HUES64 (cell line): ENCODE results near the gene MUC5AC.
"Not testable (repeated sequence)": the region's sequence is repeated elsewhere in the genome, so short reads cannot be mapped to it uniquely, and the experiment has no call there.

Experiments
- H3K27ac ChIP-seq: 2 replicates; pipeline ENCODE4 v1.7.0; 2013; ENCODE audit warnings: low read depth, low read length, inconsistent platforms
- H3K27me3 ChIP-seq: 2 replicates; pipeline ENCODE4 v1.6.1; 2013; ENCODE audit warnings: mild to moderate bottlenecking, low read length; ENCODE audit not compliant: insufficient read depth
- H3K36me3 ChIP-seq: 2 replicates; pipeline ENCODE4 v1.6.1; 2013; ENCODE audit warnings: mild to moderate bottlenecking, low read length; ENCODE audit not compliant: insufficient read depth
- H3K4me1 ChIP-seq: 2 replicates; pipeline ENCODE4 v1.6.1; 2013; ENCODE audit warnings: mild to moderate bottlenecking, low read length, moderate library complexity; ENCODE audit not compliant: insufficient read depth
- H3K4me3 ChIP-seq: 2 replicates; pipeline ENCODE4 v1.5.1; 2013; ENCODE audit warnings: mild to moderate bottlenecking, low read length, moderate library complexity
- H3K9ac ChIP-seq: 2 replicates; pipeline ENCODE4 v1.6.1; 2013; ENCODE audit warnings: mild to moderate bottlenecking, low read depth, low read length
- H3K9me3 ChIP-seq: 2 replicates; pipeline ENCODE4 v1.6.1; 2013; ENCODE audit warnings: low read depth, low read length; ENCODE audit not compliant: insufficient read depth
- WGBS: fragments of 150-250, 120-280 bp; methylation state at CpG from one replicate; pipeline ENCODE4 v1.1.7; 2013; ENCODE audit warnings: missing lambda C conversion rate; 5-methylcytosine and 5-hydroxymethylcytosine counted together

Gene MUC5AC

DNA sequence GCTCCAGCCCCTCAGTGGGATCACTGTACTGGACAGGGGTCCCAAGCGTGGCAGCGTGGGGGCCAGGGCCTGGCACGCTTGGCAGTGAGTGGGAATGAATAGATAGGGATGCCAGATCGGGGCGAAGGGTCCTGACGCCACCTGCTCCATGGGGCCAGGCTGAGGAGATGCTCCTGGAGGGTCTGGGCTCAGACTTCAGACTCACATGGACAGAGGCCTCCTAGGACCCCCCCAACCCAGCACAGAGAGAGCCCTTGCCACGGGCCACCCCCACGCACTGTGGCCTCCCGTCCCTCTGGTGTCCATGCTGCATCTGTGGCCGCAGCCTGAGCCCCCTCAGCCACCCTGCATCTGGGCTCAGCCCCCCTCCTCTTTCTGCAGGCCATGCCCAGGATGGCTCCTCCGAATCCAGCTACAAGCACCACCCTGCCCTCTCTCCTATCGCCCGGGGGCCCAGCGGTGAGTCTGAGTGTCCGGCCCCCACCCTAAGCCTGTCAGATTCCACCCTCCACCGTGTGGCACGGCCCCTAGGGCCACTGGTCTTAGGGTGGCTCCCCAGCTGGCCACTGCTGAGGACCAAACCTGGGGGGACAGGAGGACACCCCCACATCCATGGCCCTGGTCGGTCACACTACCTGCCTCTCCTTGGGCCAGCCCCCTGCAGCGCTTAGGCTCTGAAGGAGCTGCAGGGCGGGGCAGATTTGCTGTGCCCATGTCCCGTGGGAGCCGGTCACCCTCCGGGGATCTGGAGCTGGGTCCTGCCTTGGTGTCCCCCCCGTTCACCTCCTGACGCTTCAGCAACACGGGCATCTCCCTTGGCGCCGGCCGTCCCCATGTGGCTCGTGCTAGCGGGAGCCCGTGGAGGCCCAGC, 2.7 kb downstream of the MUC5AC start:
- H3K4me3 ChIP-seq: no peak overlapping the region
- no peak overlapping the region for H3K9ac ChIP-seq
- WGBS: 94% methylated on average over 32 of the region's 32 CpGs
- no peaks in the 10 kb centered on the region for H3K27me3 ChIP-seq
- H3K27ac ChIP-seq: no peak overlapping the region
- no peaks in the 10 kb centered on the region for H3K4me1 ChIP-seq
- no peaks in the 10 kb centered on the region for H3K36me3 ChIP-seq
- no peaks in the 10 kb centered on the region for H3K9me3 ChIP-seq

DNA sequence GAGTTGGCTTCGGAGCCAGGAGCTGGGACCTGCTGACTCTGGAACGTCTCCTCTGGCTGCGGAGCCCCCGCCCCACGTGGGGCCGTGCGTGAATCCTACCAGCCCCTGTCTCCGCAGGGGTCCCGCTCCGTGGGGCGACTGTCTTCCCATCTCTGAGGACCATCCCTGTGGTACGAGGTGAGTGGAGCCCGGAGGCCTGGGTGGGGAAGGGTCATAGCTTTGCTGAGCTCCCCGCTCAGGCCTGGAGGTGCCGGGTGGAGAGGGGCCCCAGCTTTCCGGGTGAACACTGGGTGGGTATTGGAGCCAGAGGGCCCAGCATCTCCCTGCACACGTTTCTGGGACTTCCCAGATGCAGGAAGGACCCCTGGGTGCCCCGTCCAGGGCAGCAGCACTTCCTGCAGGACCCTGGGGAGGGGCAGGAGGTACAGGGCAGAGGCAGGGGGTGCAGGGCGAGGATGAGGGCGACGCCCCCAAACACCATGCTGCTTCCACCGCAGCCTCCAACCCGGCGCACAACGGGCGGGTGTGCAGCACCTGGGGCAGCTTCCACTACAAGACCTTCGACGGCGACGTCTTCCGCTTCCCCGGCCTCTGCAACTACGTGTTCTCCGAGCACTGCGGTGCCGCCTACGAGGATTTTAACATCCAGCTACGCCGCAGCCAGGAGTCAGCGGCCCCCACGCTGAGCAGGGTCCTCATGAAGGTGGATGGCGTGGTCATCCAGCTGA, 3.8 kb downstream of the MUC5AC start:
- Histone ChIP-seq H3K4me3 (no peak overlapping the region), H3K4me1 (no peaks in the 10 kb centered on the region), H3K27me3 (no peaks in the 10 kb centered on the region), H3K27ac (no peak overlapping the region), H3K9me3 (no peaks in the 10 kb centered on the region), H3K9ac (no peak overlapping the region), H3K36me3 (no peaks in the 10 kb centered on the region)
- WGBS: 92% methylated on average over 42 of the region's 42 CpGs

DNA sequence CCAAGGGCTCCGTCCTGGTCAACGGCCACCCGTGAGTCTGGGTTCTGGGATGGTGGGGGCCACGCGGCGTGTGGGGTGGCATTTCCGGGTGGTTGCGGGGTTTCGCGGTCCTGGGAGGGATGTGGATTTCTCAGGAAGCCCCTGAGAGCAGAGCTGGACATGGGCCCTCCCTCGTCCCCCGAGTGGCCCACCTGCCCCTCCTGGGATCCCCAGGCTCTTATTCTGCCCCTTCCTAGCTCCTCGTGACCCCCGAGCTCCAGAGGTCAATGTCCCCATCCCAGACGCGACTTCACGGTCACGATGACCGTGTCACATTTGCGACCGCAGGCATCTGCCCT, 4.4 kb downstream of the MUC5AC start:
- H3K9me3 ChIP-seq: no peaks in the 10 kb centered on the region
- 94% methylated on average over 21 of the region's 21 CpGs for WGBS

DNA sequence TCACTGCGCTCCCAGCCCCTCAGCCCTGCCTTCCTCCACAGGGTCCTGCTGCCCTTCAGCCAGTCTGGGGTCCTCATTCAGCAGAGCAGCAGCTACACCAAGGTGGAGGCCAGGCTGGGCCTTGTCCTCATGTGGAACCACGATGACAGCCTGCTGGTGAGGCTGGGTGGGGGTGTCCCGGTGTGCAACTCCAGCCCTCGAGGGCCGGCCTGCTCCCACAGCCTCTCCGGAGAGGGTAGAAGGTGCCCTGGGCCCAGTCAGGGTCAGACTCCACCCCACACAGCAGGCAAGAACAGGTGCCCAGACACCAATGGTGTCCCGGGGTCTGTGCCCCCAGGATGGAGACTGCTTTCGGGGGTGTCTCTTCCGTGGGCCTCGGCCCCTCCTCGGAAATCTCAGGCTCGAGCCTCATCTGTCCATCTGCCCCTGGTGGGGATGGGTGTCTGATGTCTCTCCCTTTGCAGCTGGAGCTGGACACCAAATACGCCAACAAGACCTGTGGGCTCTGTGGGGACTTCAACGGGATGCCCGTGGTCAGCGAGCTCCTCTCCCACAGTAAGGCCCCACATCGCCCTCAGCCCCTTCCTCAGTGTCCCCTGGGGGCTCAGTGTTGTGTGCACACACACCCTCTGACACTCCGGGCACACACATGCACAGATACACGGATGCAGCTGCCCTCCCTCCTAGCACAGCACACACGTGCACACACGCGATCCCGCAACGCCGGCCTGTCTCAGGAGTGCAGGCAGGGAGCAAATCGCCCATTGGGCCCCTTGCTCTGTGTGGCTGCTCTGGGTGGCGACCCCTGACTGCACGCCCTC, 4.9 kb downstream of the MUC5AC start:
- Histone ChIP-seq H3K9me3 (no peaks in the 10 kb centered on the region), H3K9ac (no peak overlapping the region), H3K4me3 (no peak overlapping the region), H3K27ac (no peak overlapping the region), H3K36me3 (no peaks in the 10 kb centered on the region), H3K27me3 (no peaks in the 10 kb centered on the region), H3K4me1 (no peaks in the 10 kb centered on the region)
- WGBS: 94% methylated on average over 28 of the region's 28 CpGs

More for the DNA sequence above, 4.4 kb downstream of the MUC5AC start:
- Histone ChIP-seq H3K4me3 (no peak overlapping the region), H3K4me1 (no peaks in the 10 kb centered on the region), H3K27me3 (no peaks in the 10 kb centered on the region), H3K36me3 (no peaks in the 10 kb centered on the region), H3K9ac (no peak overlapping the region), H3K27ac (no peak overlapping the region)

DNA sequence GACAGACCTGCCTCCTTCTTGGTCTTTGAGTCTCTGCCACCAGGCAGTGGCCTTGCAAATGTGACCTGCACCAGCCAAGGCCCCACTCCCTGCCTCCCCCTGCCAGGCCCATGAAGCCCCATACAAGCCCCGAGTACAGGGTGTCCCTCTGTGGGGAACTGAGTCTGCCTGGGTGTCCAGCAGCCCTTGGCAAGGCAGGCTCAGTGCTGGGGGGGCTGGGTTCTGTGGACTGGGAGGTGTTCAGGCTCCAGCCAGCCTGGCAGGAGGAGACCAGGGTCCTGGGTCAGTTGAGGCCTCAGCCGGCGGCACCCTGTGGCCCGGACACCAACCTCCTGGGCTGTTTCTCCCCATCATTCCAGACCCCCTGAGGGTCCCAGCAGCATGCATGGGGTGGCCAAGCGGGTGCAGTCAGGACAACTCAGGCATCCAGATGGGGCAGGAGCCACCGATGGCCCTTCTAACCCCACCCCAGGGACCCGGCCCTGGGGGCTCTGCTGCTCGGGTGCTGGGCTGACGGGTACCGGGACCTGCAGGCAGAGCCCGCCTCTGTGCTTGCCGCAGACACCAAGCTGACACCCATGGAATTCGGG, 5.7 kb downstream of the MUC5AC start:
- no peak overlapping the region for H3K27ac ChIP-seq
- no peaks in the 10 kb centered on the region for H3K9me3 ChIP-seq
- 89% methylated on average over 13 of the region's 13 CpGs for WGBS
- no peaks in the 10 kb centered on the region for H3K36me3 ChIP-seq
- no peaks in the 10 kb centered on the region for H3K27me3 ChIP-seq
- H3K4me1 ChIP-seq: no peaks in the 10 kb centered on the region
- no peak overlapping the region for H3K9ac ChIP-seq
- no peak overlapping the region for H3K4me3 ChIP-seq

DNA sequence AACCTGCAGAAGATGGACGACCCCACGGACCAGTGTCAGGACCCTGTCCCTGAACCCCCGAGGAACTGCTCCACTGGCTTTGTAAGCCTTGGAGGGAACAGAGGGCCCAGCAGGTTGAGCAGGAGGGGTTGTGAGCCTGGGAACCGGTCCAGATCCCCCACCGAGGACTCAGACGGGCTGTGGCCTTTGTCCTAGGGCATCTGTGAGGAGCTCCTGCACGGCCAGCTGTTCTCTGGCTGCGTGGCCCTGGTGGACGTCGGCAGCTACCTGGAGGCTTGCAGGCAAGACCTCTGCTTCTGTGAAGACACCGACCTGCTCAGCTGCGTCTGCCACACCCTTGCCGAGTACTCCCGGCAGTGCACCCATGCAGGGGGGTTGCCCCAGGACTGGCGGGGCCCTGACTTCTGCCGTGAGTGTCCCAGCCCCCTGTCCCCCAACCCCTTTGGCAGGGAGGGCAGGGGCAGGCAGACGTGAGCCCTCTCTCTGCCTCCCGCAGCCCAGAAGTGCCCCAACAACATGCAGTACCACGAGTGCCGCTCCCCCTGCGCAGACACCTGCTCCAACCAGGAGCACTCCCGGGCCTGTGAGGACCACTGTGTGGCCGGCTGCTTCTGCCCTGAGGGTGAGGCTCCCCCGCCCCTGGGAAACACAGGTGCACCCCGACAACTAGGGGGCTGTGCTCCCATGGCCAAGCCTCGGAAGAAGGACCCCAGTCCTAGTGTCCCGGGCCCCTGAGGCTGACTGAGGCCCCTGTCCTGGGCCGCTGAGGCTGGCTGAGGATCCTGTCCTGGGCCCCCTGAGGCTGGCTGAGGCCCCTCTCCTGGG, 6.4 kb downstream of the MUC5AC start:
- no peak overlapping the region for H3K4me3 ChIP-seq
- WGBS: 89% methylated on average over 28 of the region's 28 CpGs
- no peak overlapping the region for H3K9ac ChIP-seq
- no peaks in the 10 kb centered on the region for H3K27me3 ChIP-seq
- no peaks in the 10 kb centered on the region for H3K36me3 ChIP-seq
- no peaks in the 10 kb centered on the region for H3K4me1 ChIP-seq
- H3K9me3 ChIP-seq: no peaks in the 10 kb centered on the region
- no peak overlapping the region for H3K27ac ChIP-seq

DNA sequence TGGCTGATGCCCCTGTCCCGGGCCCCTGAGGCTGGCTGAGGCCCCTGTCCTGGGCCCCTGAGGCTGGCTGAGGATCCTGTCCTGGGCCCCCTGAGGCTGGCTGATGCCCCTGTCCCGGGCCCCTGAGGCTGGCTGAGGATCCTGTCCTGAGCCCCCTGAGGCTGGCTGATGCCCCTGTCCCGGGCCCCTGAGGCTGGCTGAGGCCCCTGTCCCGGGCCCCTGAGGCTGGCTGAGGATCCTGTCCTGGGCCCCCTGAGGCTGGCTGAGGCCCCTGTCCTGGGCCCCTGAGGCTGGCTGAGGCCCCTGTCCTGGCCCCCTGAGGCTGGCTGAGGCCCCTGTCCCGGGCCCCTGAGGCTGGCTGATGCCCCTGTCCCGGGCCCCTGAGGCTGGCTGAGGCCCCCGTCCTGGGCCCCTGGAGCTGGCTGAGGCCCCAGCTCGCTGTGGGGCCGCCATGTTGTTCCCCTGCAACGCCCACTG, 7.1 kb downstream of the MUC5AC start:
- not testable (repeated sequence) for H3K4me1 ChIP-seq

DNA sequence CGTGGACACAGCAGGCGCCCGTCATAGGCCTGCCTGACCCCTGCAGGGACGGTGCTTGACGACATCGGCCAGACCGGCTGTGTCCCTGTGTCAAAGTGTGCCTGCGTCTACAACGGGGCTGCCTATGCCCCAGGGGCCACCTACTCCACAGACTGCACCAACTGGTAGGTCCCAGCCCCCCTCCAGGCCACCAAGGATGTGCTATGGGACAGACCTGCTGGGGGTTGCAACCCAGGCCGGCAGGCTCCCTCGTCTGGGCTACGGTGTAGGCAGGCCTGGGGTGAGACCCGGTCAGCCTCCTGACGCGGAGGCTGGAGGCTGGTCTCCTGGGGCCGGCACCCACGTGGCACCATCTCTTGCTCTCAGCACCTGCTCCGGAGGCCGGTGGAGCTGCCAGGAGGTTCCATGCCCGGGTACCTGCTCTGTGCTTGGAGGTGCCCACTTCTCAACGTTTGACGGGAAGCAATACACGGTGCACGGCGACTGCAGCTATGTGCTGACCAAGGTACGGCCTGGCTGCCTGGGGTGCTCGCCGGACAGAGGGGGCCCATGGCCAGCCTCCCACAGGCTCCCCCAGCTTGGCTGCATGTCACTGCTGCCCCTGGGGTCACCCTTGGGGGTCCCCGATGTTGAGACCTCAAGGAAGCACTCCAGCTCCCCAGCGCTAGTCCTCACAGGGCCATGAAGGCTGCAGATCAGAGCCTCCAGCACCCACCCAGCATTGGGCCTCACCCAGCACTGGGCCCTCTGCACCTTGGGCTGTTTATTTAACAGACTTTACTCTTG, 7.7 kb downstream of the MUC5AC start:
- WGBS: 94% methylated on average over 30 of the region's 30 CpGs
- Histone ChIP-seq H3K9me3 (no peaks in the 10 kb centered on the region), H3K4me3 (no peak overlapping the region), H3K27ac (no peak overlapping the region), H3K27me3 (no peaks in the 10 kb centered on the region), H3K36me3 (no peaks in the 10 kb centered on the region), H3K9ac (no peak overlapping the region), H3K4me1 (no peaks in the 10 kb centered on the region)

More for the DNA sequence above, 7.1 kb downstream of the MUC5AC start:
- H3K9ac ChIP-seq, H3K27me3 ChIP-seq, H3K9me3 ChIP-seq, H3K36me3 ChIP-seq, H3K4me3 ChIP-seq, H3K27ac ChIP-seq: not testable (repeated sequence)
- WGBS: 90% methylated on average over 10 of the region's 10 CpGs

DNA sequence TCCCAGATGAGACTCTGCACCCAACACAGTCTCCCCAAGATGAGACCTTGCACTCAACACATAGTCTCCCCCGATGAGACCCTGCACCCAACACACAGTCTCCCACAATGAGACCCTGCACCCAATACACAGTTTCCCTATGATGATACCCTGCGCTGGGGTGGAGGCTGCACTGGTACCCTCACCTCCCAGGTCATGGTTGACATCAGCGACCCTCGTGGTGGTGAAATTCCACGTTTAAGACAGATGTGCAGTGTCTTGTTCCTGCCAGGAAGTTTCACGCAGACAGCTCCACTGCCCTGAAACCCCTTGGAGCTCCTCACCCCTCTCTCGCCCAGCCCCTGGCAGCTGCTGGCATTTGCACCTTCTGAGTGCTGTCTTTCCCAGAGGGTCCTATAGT, 9.5 kb downstream of the MUC5AC start:
- Histone ChIP-seq H3K36me3 (no peaks in the 10 kb centered on the region), H3K9ac (no peak overlapping the region), H3K4me3 (no peak overlapping the region), H3K4me1 (no peaks in the 10 kb centered on the region), H3K27ac (no peak overlapping the region), H3K27me3 (no peaks in the 10 kb centered on the region), H3K9me3 (0 out of 2 replicates have a peak, but pooled peaks cover 3% of the 10 kb centered on the region)
- 87% methylated on average over 7 of the region's 7 CpGs for WGBS
